Natural killer cell (primary cell): ENCODE data around the gene TEX261. TPM values are rescaled to one million over a fixed set of nuclear protein-coding genes. Genes with fewer than 3 reads are reported as not detected.

Source experiments
- ATAC-seq, 3 donors: fragments of 150-1000 bp in 2 of 3; fragments of 200-7000 bp in 1 of 3; cut with Tn5 transposase; 1 replicate in 1 of 3; 2 replicates in 2 of 3; pipeline ENCODE4 v1.10.0; 2021; ENCODE audit warnings: mild to moderate bottlenecking in 2 of 3, moderate library complexity in 2 of 3
- DNase-seq, 2 donors: peaks; one replicate each; pipeline versions ENCODE4 v3.0.0 to v3.0.0-alpha.2; 2013 to 2021; ENCODE audit warnings: mixed read lengths in 1 of 2
- H3K27ac ChIP-seq: one replicate; pipeline ENCODE4 v1.5.1; 2013; ENCODE audit warnings: mild to moderate bottlenecking, low read length
- H3K27me3 ChIP-seq: one replicate; pipeline ENCODE4 v1.6.1; 2013; ENCODE audit warnings: low read length; ENCODE audit not compliant: control insufficient read depth, insufficient read depth
- H3K36me3 ChIP-seq: one replicate; pipeline ENCODE4 v1.6.1; 2013; ENCODE audit warnings: low read length; ENCODE audit not compliant: control insufficient read depth, insufficient read depth
- H3K4me1 ChIP-seq: one replicate; pipeline ENCODE4 v1.6.1; 2013; ENCODE audit warnings: low read length; ENCODE audit not compliant: control insufficient read depth, insufficient read depth
- H3K4me3 ChIP-seq: one replicate; pipeline ENCODE4 v1.5.1; 2013; ENCODE audit warnings: low read length
- H3K9me3 ChIP-seq: one replicate; pipeline ENCODE4 v1.6.1; 2013; ENCODE audit warnings: low read length; ENCODE audit not compliant: control insufficient read depth, insufficient read depth
- H3K27ac Mint-ChIP-seq, 2 donors: one replicate each; pipeline ENCODE4 v1.8.0; 2022; ENCODE audit warnings: mild to moderate bottlenecking in 2 of 2, mixed read lengths in 2 of 2, moderate library complexity in 1 of 2
- H3K27me3 Mint-ChIP-seq, 2 donors: one replicate each; pipeline ENCODE4 v1.8.0; 2022; ENCODE audit warnings: low read depth in 2 of 2, mixed read lengths in 2 of 2
- H3K36me3 Mint-ChIP-seq: one replicate; pipeline ENCODE4 v1.8.0; 2022; ENCODE audit warnings: mixed read lengths
- H3K4me1 Mint-ChIP-seq, 2 donors: one replicate each; pipeline ENCODE4 v1.8.0; 2022; ENCODE audit warnings: mixed read lengths in 2 of 2
- H3K4me3 Mint-ChIP-seq: one replicate; pipeline ENCODE4 v1.8.0; 2022; ENCODE audit warnings: mild to moderate bottlenecking, moderate library complexity, mixed read lengths
- H3K9me3 Mint-ChIP-seq, 2 donors: one replicate each; pipeline ENCODE4 v1.8.0; 2022; ENCODE audit warnings: mixed read lengths in 2 of 2
- CTCF ChIP-seq: fragments of 200-600 bp; IDR thresholded peaks from one replicate; pipeline ENCODE4 v1.8.0; 2022; ENCODE audit warnings: antibody characterized with exemption
- WGBS: methylation state at CpG from one replicate; pipeline ENCODE4 v1.1.7; 2013; ENCODE audit warnings: missing lambda C conversion rate; ENCODE audit not compliant: insufficient coverage; 5-methylcytosine and 5-hydroxymethylcytosine counted together
- intact Hi-C: fragments of 100-400 bp; cut with micrococcal nuclease; formaldehyde crosslinking; loops from one replicate; pipeline ENCODE4 v1.14.2; 2022
- total RNA-seq, 4 donors: library from RNA; stranded (reverse); fragments of 120-200 nt in 1 of 4; gene quantifications; one replicate each; pipeline versions ENCODE4 v1.2.3 to v1.2.4, GENCODE V29; 2013 to 2022

TEX261 gene
- total RNA-seq, 3 donors from 2014 or later (not counting 1 experiment from before 2014, with no cell fraction given): 30.3 to 44.2 (median 43.2) TPM

DNA sequence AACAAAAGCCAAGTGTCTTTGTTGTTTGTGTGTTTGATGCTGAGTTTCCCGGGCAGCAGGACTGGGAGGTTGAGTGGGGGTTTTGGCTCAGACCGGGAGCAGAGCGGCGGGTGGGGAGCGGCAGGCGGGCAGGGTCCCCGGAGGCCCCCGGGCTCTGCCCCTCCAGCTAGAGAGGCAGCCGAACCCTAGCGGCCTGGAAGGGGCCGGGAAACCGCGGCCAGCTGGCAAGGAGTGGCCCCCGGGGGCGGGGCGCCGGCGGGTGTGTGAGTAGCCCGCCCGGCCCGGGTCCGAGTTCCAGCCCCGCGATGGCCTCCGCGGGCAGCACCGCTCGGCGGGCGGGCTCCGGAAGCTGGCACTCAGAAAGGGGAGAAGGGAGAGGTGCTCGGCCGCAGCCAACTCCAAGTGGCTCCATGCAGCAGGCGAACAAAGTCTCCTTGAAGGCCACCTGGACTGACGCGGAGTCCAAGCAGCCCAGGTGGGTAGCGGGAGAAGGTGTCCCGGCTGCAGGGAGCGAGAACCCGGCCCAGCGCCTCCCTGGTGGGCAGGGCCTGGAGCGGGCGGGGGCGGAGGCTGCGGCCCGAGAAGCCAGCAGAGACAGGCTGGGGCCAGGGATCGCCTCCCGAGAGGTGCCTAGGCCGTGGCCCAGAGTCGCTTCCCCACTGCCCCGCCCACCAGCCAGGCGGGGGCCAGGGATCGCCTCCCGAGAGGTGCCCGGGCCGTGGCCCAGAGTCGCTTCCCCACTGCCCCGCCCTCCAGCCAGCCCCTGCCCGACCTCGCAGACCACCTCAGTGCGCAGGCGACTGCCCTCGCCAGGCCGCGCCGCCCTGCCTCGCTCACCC lies 16.1 kb downstream of the TEX261 start, which contains the start of gene ANKRD53:
TSS of gene ANKRD53 (plus strand) at position 290 of the 839 bp plus-strand sequence. CDS start at position 306, 16 bp downstream.
- H3K4me1 Mint-ChIP-seq: peaks cover 21 to 22% of the 10 kb centered on the region in 2 donors
- H3K36me3 Mint-ChIP-seq: no peaks in the 10 kb centered on the region
- Histone ChIP-seq H3K4me3 (peak within 1 kb of the TSS; percentile 73), H3K27ac (peak within 1 kb of the TSS; percentile 84), H3K36me3 (no peaks in the 10 kb centered on the region), H3K4me1 (peaks cover 23% of the 10 kb centered on the region), H3K27me3 (no peaks in the 10 kb centered on the region), H3K9me3 (no peaks in the 10 kb centered on the region)
- 9% methylated on average over 67 of the region's 67 CpGs for WGBS
- TF ChIP-seq CTCF: no peak
- H3K4me3 Mint-ChIP-seq: peak within 1 kb of the TSS; percentile 92
- H3K9me3 Mint-ChIP-seq: no peaks in the 10 kb centered on the region
- ATAC-seq (peak; percentile 14 to 42 (median 33)), DNase-seq (peak; percentile 33 to 36)
- intact Hi-C loops: no loop called here
- peak within 1 kb of the TSS; percentile 90 to 94 for H3K27ac Mint-ChIP-seq
- peaks cover 0 to 3% of the 10 kb centered on the region in 2 donors for H3K27me3 Mint-ChIP-seq

DNA sequence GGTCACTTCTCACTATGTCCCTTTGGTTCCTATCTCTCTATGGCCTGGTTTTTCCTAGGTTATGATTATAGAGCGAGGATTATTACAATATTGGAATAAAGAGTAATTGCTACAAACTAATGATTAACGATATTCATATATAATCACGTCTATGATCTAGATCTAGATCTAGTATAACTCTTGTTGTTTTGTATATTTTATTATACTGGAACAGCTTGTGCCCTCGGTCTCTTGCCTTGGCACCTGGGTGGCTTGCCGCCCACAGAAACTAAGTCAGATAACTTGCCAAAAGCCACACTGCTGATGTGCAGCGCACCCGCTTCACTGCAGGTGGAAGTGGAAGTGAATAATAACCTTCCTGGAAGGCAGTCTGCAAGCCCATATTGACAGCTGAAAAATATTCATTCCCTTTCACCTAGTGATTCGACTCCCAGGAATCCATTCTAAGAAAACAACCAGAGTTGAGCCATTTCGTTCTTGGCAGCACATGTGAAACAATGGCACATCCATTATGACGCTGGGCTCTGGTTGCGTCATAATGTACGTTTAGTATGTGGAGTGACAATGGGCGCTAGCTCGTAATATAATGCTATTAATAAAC lies 17.0 kb downstream of the TEX261 start:
- peaks cover 0 to 4% of the 10 kb centered on the region in 2 donors for H3K27me3 Mint-ChIP-seq
- ATAC-seq (peak in 1 of 3 donors; percentile 23), DNase-seq (peak; percentile 20 to 56)
- H3K9me3 Mint-ChIP-seq: no peaks in the 10 kb centered on the region
- H3K27ac ChIP-seq: peak overlapping the region; percentile 84
- intact Hi-C loops: loop anchor here (1.0 to 2.0 kb wide), 2 partner anchors 17 to 91 kb away; partner anchors contain the start of genes NAGK and TEX261
- TF ChIP-seq CTCF: peak; percentile 44
- H3K27me3 ChIP-seq: no peaks in the 10 kb centered on the region
- no peaks in the 10 kb centered on the region for H3K36me3 ChIP-seq
- no peaks in the 10 kb centered on the region for H3K36me3 Mint-ChIP-seq
- peaks cover 23% of the 10 kb centered on the region for H3K4me1 ChIP-seq
- no peaks in the 10 kb centered on the region for H3K9me3 ChIP-seq
- H3K4me3 ChIP-seq: peak overlapping the region; percentile 73
- peak overlapping the region; percentile 90 to 94 for H3K27ac Mint-ChIP-seq
- H3K4me3 Mint-ChIP-seq: peak overlapping the region; percentile 92
- 18% methylated on average over 9 of the region's 14 CpGs for WGBS
- peaks cover 21 to 22% of the 10 kb centered on the region in 2 donors for H3K4me1 Mint-ChIP-seq

- H3K27ac Mint-ChIP-seq: peak overlapping the region in 1 of 2 donors; percentile 90
- H3K4me1 Mint-ChIP-seq: peaks cover 21 to 22% of the 10 kb centered on the region in 2 donors
- peak in 1 of 2 donors; percentile 1 for DNase-seq
- Histone ChIP-seq H3K4me3 (no peak overlapping the region), H3K27ac (no peak overlapping the region), H3K9me3 (no peaks in the 10 kb centered on the region), H3K36me3 (no peaks in the 10 kb centered on the region), H3K27me3 (no peaks in the 10 kb centered on the region), H3K4me1 (peaks cover 23% of the 10 kb centered on the region)
- H3K9me3 Mint-ChIP-seq: no peaks in the 10 kb centered on the region
- H3K27me3 Mint-ChIP-seq: peaks cover 13 to 21% of the 10 kb centered on the region in 2 donors
- TF ChIP-seq CTCF: no peak
- no peaks in the 10 kb centered on the region for H3K36me3 Mint-ChIP-seq
- no peak overlapping the region for H3K4me3 Mint-ChIP-seq
- no peak for ATAC-seq
- intact Hi-C loops: no loop called here
- WGBS: 94% methylated on average over 2 of the region's 2 CpGs
Measured at GRCh38 chr2:70975237-70975636, 19.4 kb downstream of the TEX261 start.
